ENCODE measurements around the gene MSANTD3.

Gene MSANTD3

GRCh38 chr9:100499460-100499859 lies 72.5 kb downstream of the MSANTD3 start:
- H3K4me1 ChIP-seq (ENCODE audit: control insufficient read depth, insufficient read depth, low read length): no peaks in the 10 kb centered on the region
- H3K9ac ChIP-seq (ENCODE audit: low read length): no peak overlapping the region
- no peak overlapping the region for H3K4me3 ChIP-seq (ENCODE audit: low read length)
- no peaks in the 10 kb centered on the region for H3K36me3 ChIP-seq (ENCODE audit: control insufficient read depth, insufficient read depth, low read length)
- no peaks in the 10 kb centered on the region for H3K27me3 ChIP-seq (ENCODE audit: control insufficient read depth, insufficient read depth, low read length)
- H3K9me3 ChIP-seq (ENCODE audit: control insufficient read depth, low read length): no peaks in the 10 kb centered on the region

GRCh38 chr9:100499866-100500265 lies 72.9 kb downstream of the MSANTD3 start:
- no peak overlapping the region for H3K4me3 ChIP-seq (ENCODE audit: low read length)
- H3K27me3 ChIP-seq (ENCODE audit: control insufficient read depth, insufficient read depth, low read length): no peaks in the 10 kb centered on the region
- no peaks in the 10 kb centered on the region for H3K9me3 ChIP-seq (ENCODE audit: control insufficient read depth, low read length)
- H3K36me3 ChIP-seq (ENCODE audit: control insufficient read depth, insufficient read depth, low read length): no peaks in the 10 kb centered on the region
- H3K4me1 ChIP-seq (ENCODE audit: control insufficient read depth, insufficient read depth, low read length): no peaks in the 10 kb centered on the region
- no peak overlapping the region for H3K9ac ChIP-seq (ENCODE audit: low read length)

Measured in mucosa of stomach (tissue), 1 donor.